OCI-LY1 (cell line): ENCODE data around the gene RSPH10B.
"Not testable (repeated sequence)": the region's sequence is repeated elsewhere in the genome, so short reads cannot be mapped to it uniquely, and the experiment has no call there.

Experiments
- H2AFZ ChIP-seq: fragments of 200-600 bp; sonication (generic), shearing (Covaris generic); 2 replicates; pipeline ENCODE4 v1.6.0; 2014; ENCODE audit warnings: antibody characterized with exemption, mild to moderate bottlenecking, low read length
- H3F3A ChIP-seq: fragments of 200-600 bp; sonication (generic), shearing (Covaris generic); 2 replicates; pipeline ENCODE4 v1.6.0; 2014; ENCODE audit warnings: mild to moderate bottlenecking, antibody characterized with exemption, low read length, moderate library complexity; ENCODE audit not compliant: insufficient read depth
- H3K27ac ChIP-seq: fragments of 200-600 bp; sonication (generic); 2 replicates; pipeline ENCODE4 v1.5.1; 2014; ENCODE audit warnings: low read length, mixed run types, mild to moderate bottlenecking, low read depth; ENCODE audit not compliant: poor library complexity, severe bottlenecking
- H3K27me3 ChIP-seq: fragments of 200-600 bp; sonication (generic); 2 replicates; pipeline ENCODE4 v1.6.0; 2014; ENCODE audit warnings: antibody characterized with exemption, mild to moderate bottlenecking, low read length, moderate library complexity; ENCODE audit not compliant: insufficient read depth
- H3K36me3 ChIP-seq: fragments of 200-600 bp; sonication (generic); 2 replicates; pipeline ENCODE4 v1.6.1; 2014; ENCODE audit warnings: mild to moderate bottlenecking, antibody characterized with exemption, low read length, moderate library complexity, mixed read lengths; ENCODE audit not compliant: insufficient read depth
- H3K4me1 ChIP-seq: fragments of 200-600 bp; sonication (generic); 2 replicates; pipeline ENCODE4 v1.5.1; 2014; ENCODE audit warnings: mild to moderate bottlenecking, low read length, moderate library complexity; ENCODE audit not compliant: insufficient read depth, severe bottlenecking
- H3K4me2 ChIP-seq: fragments of 200-600 bp; sonication (generic), shearing (Covaris generic); 2 replicates; pipeline ENCODE4 v1.6.1; 2014; ENCODE audit warnings: low read length
- H3K4me3 ChIP-seq: fragments of 200-600 bp; sonication (generic); 2 replicates; pipeline ENCODE4 v1.5.1; 2014; ENCODE audit warnings: low read length, low read depth, mild to moderate bottlenecking, mixed read lengths; ENCODE audit not compliant: poor library complexity, severe bottlenecking
- H3K79me2 ChIP-seq: fragments of 200-600 bp; shearing (Covaris generic); 2 replicates; pipeline ENCODE4 v1.6.1; 2016; ENCODE audit warnings: mixed run types, low read length, mixed read lengths; ENCODE audit not compliant: insufficient read depth
- H3K9ac ChIP-seq: fragments of 200-600 bp; sonication (generic), shearing (Covaris generic); 2 replicates; pipeline ENCODE4 v1.6.1; 2014; ENCODE audit warnings: mild to moderate bottlenecking, low read length, mixed read lengths
- H3K9me2 ChIP-seq: fragments of 200-600 bp; sonication (generic), shearing (Covaris generic); 2 replicates; pipeline ENCODE4 v1.6.1; 2014; ENCODE audit warnings: low read depth, mild to moderate bottlenecking, low read length, mixed read lengths
- H3K9me3 ChIP-seq: fragments of 200-600 bp; shearing (Covaris generic); 2 replicates; pipeline ENCODE4 v1.6.1; 2014; ENCODE audit warnings: low read length, mixed read lengths
- H4K20me1 ChIP-seq: fragments of 200-600 bp; sonication (generic), shearing (Covaris generic); 2 replicates; pipeline ENCODE4 v1.6.0; 2016; ENCODE audit warnings: mild to moderate bottlenecking, low read length; ENCODE audit not compliant: insufficient read depth
- CTCF ChIP-seq: fragments of 200-600 bp; sonication (generic), shearing (Covaris generic); IDR thresholded peaks from 2 replicates; pipeline ENCODE4 v1.5.1; 2017; ENCODE audit warnings: mild to moderate bottlenecking, antibody characterized with exemption, low read length, moderate library complexity, mixed read lengths

Gene RSPH10B

GRCh38 chr7:5908835-5909234 is 61.7 kb downstream of the RSPH10B start:
- H2AFZ ChIP-seq, H3K4me2 ChIP-seq, H3K79me2 ChIP-seq, H3K4me1 ChIP-seq, H3K9ac ChIP-seq, H4K20me1 ChIP-seq, H3F3A ChIP-seq, H3K27me3 ChIP-seq, H3K9me2 ChIP-seq, H3K9me3 ChIP-seq, H3K4me3 ChIP-seq, H3K27ac ChIP-seq: not testable (repeated sequence)
- peaks cover 11% of the 10 kb centered on the region for H3K36me3 ChIP-seq

- H3K9me2 ChIP-seq, H3K9ac ChIP-seq, H3K79me2 ChIP-seq, H2AFZ ChIP-seq, H3K4me2 ChIP-seq, H3K9me3 ChIP-seq, H3K27me3 ChIP-seq, H3K36me3 ChIP-seq, H3F3A ChIP-seq, H3K4me1 ChIP-seq, H4K20me1 ChIP-seq, H3K4me3 ChIP-seq, H3K27ac ChIP-seq: not testable (repeated sequence)
Observed at GRCh38 chr7:5904726-5905125, 65.8 kb downstream of the RSPH10B start.

GRCh38 chr7:5903002-5903401 is 67.5 kb downstream of the RSPH10B start:
- not testable (repeated sequence) for H3K4me3 ChIP-seq, H3K4me2 ChIP-seq, H3K27me3 ChIP-seq, H3K9me3 ChIP-seq, H3K36me3 ChIP-seq, H3K9ac ChIP-seq, H2AFZ ChIP-seq, H3K27ac ChIP-seq, H3K79me2 ChIP-seq, H4K20me1 ChIP-seq, H3K4me1 ChIP-seq, H3K9me2 ChIP-seq, H3F3A ChIP-seq

- not testable (repeated sequence) for H3K4me1 ChIP-seq, H3F3A ChIP-seq, H3K79me2 ChIP-seq, H3K9me3 ChIP-seq, H4K20me1 ChIP-seq, H3K27me3 ChIP-seq, H2AFZ ChIP-seq, H3K9me2 ChIP-seq, H3K36me3 ChIP-seq
- H3K4me2 ChIP-seq: peak within 1 kb of the TSS; percentile 55
- H3K27ac ChIP-seq: peak within 1 kb of the TSS; percentile 15
- TF ChIP-seq CTCF: peak; percentile 22
- H3K9ac ChIP-seq: peak within 1 kb of the TSS; percentile 58; the same call in 1 of the 2 replicates
- peak within 1 kb of the TSS; percentile 64 for H3K4me3 ChIP-seq
Observed at GRCh38 chr7:5898480-5899224, 71.8 kb downstream of the RSPH10B start, which contains the start of gene CCZ1. TSS of gene CCZ1 (plus strand) at chr7:5898733. CDS start at chr7:5898800, 67 bp downstream.

- H4K20me1 ChIP-seq, H3K9me2 ChIP-seq, H2AFZ ChIP-seq, H3K36me3 ChIP-seq, H3K9ac ChIP-seq, H3K79me2 ChIP-seq, H3F3A ChIP-seq, H3K27me3 ChIP-seq, H3K27ac ChIP-seq, H3K9me3 ChIP-seq, H3K4me1 ChIP-seq: not testable (repeated sequence)
- H3K4me2 ChIP-seq: peak overlapping the region; percentile 39; the same call in 1 of the 2 replicates
- H3K4me3 ChIP-seq: peak overlapping the region; percentile 64
Observed at GRCh38 chr7:5897369-5897919, 73.0 kb downstream of the RSPH10B start.
